ENCODE results near the gene GPC4.

GPC4 gene

GRCh38 chrX:133410550-133410949 lies 4.7 kb downstream of the GPC4 start:
- DNase-seq (ENCODE audit: low read depth): no peak

GRCh38 chrX:133405498-133406185 lies 9.6 kb downstream of the GPC4 start:
- no peak for DNase-seq (ENCODE audit: low read depth)

DNA sequence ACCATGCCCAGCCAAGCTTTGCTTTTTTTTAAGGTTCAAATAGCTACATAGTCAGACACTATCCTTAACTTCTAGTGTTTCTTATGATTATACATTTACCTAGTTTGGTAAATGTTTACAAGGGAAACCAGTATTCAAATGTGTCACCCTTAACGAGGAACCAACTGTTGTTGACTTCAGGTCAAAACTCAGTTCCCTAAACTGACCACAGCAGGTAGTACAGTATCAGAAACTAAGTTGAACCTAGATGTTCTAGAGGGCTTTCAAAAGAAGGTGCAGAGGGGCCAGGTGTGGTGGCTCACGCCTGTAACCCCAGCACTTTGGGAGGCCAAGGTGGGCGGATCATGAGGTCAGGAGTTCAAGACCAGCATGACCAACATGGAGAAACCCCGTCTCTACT lies 11.3 kb downstream of the GPC4 start:
- DNase-seq (ENCODE audit: low read depth): no peak

DNA sequence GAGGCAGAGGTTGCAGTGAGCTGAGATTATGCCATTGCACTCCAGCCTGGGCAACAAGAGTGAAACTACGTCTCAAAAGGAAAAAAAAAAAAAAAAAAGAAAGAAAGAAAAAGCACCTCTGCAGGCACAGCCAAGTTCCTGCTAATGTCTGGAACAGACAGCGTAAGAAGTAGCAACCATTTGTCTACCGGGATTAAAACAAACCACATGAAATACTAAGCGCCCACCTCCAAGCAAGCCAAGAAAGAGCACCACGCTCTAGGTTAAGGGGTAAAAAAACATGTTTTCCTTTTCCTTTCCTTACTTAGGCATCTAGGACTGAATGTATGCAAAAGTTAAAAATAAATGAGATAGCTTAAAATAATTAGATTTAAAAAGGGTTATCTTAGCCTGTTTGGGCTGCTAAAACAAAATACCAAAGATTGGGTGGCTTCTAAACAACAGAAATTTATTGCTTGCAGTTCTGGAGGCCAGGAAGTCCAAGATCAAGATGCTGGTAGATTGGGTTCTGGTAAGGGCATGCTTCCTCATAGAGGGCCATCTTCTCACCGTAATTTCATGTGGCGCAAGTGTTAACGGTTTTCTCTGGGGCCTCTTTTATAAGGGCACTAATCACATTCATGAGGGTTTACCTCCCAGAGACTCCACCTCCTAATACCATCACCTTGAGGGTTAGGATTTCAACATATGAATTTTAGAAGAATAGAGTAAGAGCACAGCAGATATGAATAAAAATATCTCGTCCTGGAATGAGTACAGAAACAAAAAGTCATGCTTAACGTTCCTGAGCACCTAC lies 12.3 kb downstream of the GPC4 start:
- DNase-seq (ENCODE audit: low read depth): no peak

DNA sequence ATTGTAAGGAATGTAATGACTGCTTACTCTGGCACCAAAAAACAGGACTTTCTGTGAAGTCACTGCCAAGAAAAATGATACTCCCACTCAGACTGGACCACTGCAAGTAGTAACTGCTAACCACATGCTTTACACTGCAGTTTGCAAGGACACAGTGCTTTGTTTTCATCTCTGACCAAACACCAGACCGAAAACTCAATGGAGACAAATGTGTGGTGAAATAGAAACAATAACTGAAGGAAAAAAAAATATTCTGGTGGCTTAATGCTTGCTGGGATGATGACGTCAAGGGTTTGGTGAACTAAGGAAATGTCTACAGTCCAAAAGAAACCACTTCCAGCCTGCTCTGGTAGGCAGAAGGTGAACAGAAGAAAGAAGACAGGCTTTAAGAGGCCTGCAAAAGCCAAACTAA lies 13.2 kb downstream of the GPC4 start:
- DNase-seq (ENCODE audit: low read depth): no peak

DNA sequence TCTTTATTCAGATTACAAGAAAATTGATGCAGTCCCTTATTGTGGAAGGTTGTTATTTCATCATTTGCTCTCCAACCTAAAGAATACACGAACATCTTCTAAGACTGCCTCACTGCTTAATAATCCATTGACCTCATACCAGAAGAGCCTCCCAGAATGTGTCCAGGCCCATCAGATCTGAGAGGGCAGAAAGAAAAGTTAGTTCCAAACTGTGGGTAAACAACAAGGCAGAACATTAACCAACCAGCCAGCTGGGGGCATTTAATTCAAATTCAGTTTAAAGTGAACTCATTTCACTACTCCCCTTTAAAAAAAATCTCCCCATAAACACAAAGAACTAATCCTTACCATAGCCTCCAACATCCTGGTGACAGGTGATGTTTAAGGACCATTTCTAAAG lies 13.8 kb downstream of the GPC4 start:
- DNase-seq (ENCODE audit: low read depth): no peak

GRCh38 chrX:133399411-133399810 lies 15.9 kb downstream of the GPC4 start:
- no peak for DNase-seq (ENCODE audit: low read depth)

DNA sequence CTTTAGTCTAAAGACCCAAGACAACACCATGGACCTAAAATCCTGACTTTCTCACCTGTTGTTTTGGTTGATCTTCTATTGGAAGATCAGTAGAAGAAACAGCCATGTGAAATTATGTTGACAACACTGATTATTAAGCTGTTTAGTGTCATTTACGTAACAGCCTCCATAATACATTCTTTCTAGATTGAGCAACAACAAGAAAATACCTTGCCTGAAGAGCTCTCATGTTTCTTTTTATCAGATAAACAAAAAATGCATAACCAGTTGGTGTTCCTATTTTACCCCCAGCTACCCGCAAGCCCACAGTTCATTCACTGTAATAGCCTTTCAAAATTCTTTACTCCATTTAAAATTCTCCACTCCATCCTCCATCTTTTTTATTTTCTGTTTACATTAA lies 20.5 kb downstream of the GPC4 start:
- DNase-seq (ENCODE audit: low read depth): no peak

- DNase-seq (ENCODE audit: low read depth): no peak
These were observed 22.6 kb downstream of the GPC4 start for GRCh38 chrX:133392671-133393070.

DNA sequence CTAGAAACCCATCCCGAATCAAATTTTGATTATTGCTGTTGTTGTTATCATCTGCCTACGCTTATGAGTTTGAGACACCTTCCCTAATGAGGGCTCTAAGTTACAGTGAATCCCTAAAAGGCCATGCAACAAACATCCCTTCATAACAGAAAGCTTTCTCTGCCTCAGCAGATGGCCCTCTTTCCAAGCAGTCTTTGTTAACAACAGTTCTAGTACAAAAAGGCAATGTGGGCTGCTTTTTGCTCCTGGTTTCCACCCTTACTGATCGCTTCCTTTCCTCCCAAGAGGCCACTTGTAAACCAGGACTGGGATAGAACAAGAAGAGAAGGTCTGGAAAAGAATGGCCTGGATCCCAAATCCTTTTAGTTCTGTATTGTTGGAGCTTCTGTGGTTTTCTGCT lies 24.2 kb downstream of the GPC4 start:
- DNase-seq (ENCODE audit: low read depth): no peak

DNA sequence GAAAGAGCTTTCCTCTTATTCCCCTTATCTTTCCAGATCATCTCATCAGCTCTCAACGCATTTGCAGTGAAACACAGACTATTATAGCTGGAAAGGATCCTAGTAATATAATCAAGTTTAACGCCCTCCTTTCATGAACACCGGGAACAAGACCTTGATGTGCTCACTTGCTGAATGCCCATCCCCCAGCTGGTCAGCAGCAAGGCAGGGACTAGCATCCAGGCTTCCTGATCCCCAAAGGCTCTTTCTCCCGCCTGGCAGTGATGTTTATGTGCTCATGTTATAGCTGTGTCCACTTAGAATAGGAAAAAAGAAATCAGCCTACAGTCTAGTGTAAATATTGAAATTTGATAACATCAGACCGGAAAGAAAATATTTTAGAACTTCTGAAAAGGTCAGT lies 24.6 kb downstream of the GPC4 start:
- no peak for DNase-seq (ENCODE audit: low read depth)

DNA sequence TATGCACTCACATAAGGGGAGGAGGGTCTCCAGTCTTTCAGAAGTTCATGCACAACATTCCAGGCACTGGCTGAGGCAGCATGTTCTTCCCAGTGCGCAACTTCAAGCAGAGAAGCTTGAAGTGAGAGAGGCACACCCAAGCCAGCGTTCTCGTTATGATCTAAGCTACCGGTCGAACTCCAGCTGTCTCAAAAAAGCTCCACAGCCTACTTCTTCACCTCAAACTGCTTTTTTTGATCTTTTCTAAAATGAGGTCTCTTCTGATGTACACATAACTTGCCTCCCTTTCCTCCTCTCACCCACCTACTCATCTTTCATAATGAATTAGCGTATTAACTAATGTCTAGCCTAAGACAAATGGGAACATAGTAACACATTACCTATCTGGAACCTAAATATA lies 25.3 kb downstream of the GPC4 start:
- DNase-seq (ENCODE audit: low read depth): no peak

DNA sequence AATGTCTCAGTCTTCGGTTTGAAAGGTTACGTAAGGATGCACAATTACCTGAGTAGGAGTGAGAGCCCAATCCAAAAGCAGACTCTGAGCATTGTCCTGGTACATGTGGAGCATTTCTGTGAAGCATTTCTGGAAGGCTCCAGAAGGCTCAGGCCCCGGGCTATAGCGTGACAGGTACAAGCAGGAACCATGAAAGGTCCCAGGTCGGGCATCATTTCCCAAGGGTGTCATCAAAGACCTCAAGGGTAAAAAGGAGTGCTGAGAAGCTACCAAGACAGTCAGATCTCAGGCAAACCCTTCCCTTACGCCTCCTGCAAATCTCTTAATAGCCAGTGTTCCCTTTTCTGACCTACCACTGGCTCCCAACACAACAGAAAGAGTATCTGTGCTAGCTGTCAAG lies 30.8 kb downstream of the GPC4 start:
- DNase-seq (ENCODE audit: low read depth): no peak

- DNase-seq (ENCODE audit: low read depth): no peak
These were observed 34.3 kb downstream of the GPC4 start for GRCh38 chrX:133380711-133381619.

GRCh38 chrX:133376422-133376821 lies 38.9 kb downstream of the GPC4 start:
- DNase-seq (ENCODE audit: low read depth): no peak

GRCh38 chrX:133375615-133376340 lies 39.5 kb downstream of the GPC4 start:
- DNase-seq (ENCODE audit: low read depth): no peak

DNA sequence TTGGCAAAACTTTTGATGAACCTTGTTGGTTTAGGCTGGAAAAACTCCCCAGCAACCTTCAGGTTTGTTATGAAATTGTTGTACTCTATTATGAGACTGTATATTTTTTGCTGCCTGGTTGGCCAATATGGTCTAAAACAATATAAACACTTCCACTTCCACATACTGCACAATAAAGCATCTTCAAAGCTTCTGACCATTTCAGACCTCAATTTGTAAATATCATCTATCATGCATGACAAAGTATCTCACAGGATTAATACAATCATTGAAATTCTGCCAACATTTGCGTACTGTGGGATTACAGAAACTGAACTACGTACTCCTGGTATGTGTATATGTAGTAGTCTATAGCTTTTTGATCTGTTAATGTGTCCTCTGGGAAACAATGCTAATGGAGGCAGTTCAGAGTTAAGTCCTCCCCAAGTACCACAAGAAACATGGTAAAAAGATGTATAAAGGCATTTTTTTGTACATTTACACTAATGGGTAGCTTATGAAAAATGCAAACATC lies 40.4 kb downstream of the GPC4 start:
- DNase-seq (ENCODE audit: low read depth): no peak

- DNase-seq (ENCODE audit: low read depth): no peak
These were observed 41.8 kb downstream of the GPC4 start for GRCh38 chrX:133373386-133374079.

- DNase-seq (ENCODE audit: low read depth): no peak
These were observed 44.5 kb downstream of the GPC4 start for GRCh38 chrX:133370696-133371275.

DNA sequence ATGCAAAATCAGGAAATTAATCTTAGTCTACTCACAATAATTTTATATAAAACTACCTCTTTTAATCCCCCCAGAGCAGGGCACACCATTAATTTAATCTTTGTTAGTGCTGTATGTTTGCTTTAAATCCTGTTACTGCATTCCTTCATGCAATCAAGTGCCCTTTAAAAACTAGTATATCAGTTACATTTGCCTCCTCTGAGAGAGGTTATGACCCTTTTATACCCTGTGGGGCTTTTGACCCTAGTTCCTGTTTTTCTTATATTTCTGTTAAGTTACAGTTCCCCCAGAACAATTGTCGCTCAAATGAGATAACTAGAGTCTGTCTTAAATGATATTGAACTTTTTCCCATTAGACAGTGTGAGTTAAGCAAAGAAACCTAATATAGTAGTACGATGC lies 46.2 kb downstream of the GPC4 start:
- no peak for DNase-seq (ENCODE audit: low read depth)

DNA sequence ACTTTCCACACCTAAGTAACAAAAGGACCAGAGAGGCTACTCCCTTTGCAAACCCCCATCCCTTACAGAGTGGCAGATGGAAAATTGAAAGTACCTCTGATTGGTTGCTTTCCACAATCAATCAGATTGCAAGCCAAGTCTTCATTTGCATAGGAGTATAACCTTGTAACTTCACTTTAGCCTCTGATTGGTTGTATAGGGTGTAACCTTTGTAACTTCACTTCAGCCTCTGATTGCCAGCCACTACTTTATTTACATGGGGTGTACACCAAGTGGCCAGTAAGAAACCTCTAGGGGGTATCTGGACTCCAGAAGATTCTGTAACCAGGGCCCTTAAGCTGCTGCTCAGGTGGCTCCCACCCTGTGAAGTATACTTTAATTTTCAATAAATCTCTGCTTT lies 48.6 kb downstream of the GPC4 start:
- DNase-seq (ENCODE audit: low read depth): no peak
